H9 (cell line): ENCODE results near the gene STK17B. TPM values are rescaled to one million over a fixed set of nuclear protein-coding genes. Genes with fewer than 3 reads are reported as not detected.

Experiments used
- DNase-seq: peaks from one replicate; pipeline ENCODE4 v3.0.0-alpha.2; 2017
- H2AFZ ChIP-seq: one replicate; pipeline ENCODE4 v1.6.1; 2013; ENCODE audit warnings: mild to moderate bottlenecking, low read length, control low read depth, moderate library complexity
- H2AK5ac ChIP-seq: 2 replicates; pipeline ENCODE4 v1.6.1; 2013; ENCODE audit warnings: low read length, control low read depth, mixed read lengths; ENCODE audit not compliant: insufficient read length
- H2BK120ac ChIP-seq: one replicate; pipeline ENCODE4 v1.6.1; 2013; ENCODE audit warnings: low read depth, mild to moderate bottlenecking, low read length, control low read depth, inconsistent platforms; ENCODE audit not compliant: poor library complexity, severe bottlenecking
- H2BK12ac ChIP-seq: 2 replicates; pipeline ENCODE4 v1.6.1; 2013; ENCODE audit warnings: low read length, control low read depth, mixed read lengths, low read depth; ENCODE audit not compliant: insufficient read length
- H2BK15ac ChIP-seq: 2 replicates; pipeline ENCODE4 v1.6.1; 2013; ENCODE audit warnings: low read depth, low read length, control low read depth
- H2BK20ac ChIP-seq: one replicate; pipeline ENCODE4 v1.6.1; 2013; ENCODE audit warnings: low read depth, mild to moderate bottlenecking, low read length, control low read depth, inconsistent platforms; ENCODE audit not compliant: poor library complexity, severe bottlenecking
- H2BK5ac ChIP-seq: 2 replicates; pipeline ENCODE4 v1.6.1; 2013; ENCODE audit warnings: low read length, control low read depth, mixed read lengths; ENCODE audit not compliant: insufficient read length
- H3K14ac ChIP-seq: 2 replicates; pipeline ENCODE4 v1.6.1; 2013; ENCODE audit warnings: low read length, control low read depth; ENCODE audit not compliant: insufficient read depth
- H3K18ac ChIP-seq: 2 replicates; pipeline ENCODE4 v1.6.1; 2013; ENCODE audit warnings: low read depth, mild to moderate bottlenecking, mixed read lengths, low read length, control low read depth; ENCODE audit not compliant: insufficient read length
- H3K23ac ChIP-seq: 2 replicates; pipeline ENCODE4 v1.6.1; 2013; ENCODE audit warnings: low read length, control low read depth, mixed read lengths, low read depth; ENCODE audit not compliant: insufficient read length
- H3K23me2 ChIP-seq: 2 replicates; pipeline ENCODE4 v1.6.1; 2013; ENCODE audit warnings: low read depth, mild to moderate bottlenecking, mixed read lengths, low read length, control low read depth; ENCODE audit not compliant: insufficient read length, poor library complexity, severe bottlenecking
- H3K27ac ChIP-seq: 2 replicates; pipeline ENCODE4 v1.5.1; 2013; ENCODE audit warnings: low read length, control low read depth, mixed read lengths, low read depth; ENCODE audit not compliant: insufficient read length
- H3K27me3 ChIP-seq: 2 replicates; pipeline ENCODE4 v1.6.1; 2013; ENCODE audit warnings: low read length, control low read depth, inconsistent platforms; ENCODE audit not compliant: insufficient read depth
- H3K4ac ChIP-seq: 2 replicates; pipeline ENCODE4 v1.6.1; 2013; ENCODE audit warnings: low read depth, mild to moderate bottlenecking, control low read depth, inconsistent platforms, low read length, moderate library complexity
- H3K4me1 ChIP-seq: 2 replicates; pipeline ENCODE4 v1.6.1; 2013; ENCODE audit warnings: low read length, control low read depth, inconsistent platforms; ENCODE audit not compliant: insufficient read depth
- H3K4me2 ChIP-seq: 2 replicates; pipeline ENCODE4 v1.6.1; 2013; ENCODE audit warnings: low read length, control low read depth, mixed read lengths; ENCODE audit not compliant: insufficient read length, insufficient read depth
- H3K56ac ChIP-seq: 2 replicates; pipeline ENCODE4 v1.6.1; 2013; ENCODE audit warnings: low read depth, mild to moderate bottlenecking, mixed read lengths, low read length, control low read depth; ENCODE audit not compliant: insufficient read length
- H3K79me1 ChIP-seq: 2 replicates; pipeline ENCODE4 v1.6.1; 2013; ENCODE audit warnings: low read depth, mild to moderate bottlenecking, moderate library complexity, low read length, control low read depth, inconsistent platforms; ENCODE audit not compliant: insufficient read depth, poor library complexity, severe bottlenecking
- H3K79me2 ChIP-seq: 2 replicates; pipeline ENCODE4 v1.6.1; 2013; ENCODE audit warnings: low read length, control low read depth, inconsistent platforms; ENCODE audit not compliant: insufficient read depth
- H3K9ac ChIP-seq: 2 replicates; pipeline ENCODE4 v1.6.1; 2013; ENCODE audit warnings: low read length, control low read depth, mixed read lengths; ENCODE audit not compliant: insufficient read length; ENCODE audit errors: extremely low read depth
- H3K9me3 ChIP-seq: one replicate; pipeline ENCODE4 v1.6.1; 2013; ENCODE audit warnings: low read depth, low read length, inconsistent platforms; ENCODE audit not compliant: control insufficient read depth
- H3T11ph ChIP-seq: one replicate; pipeline ENCODE4 v1.6.1; 2013; ENCODE audit warnings: mild to moderate bottlenecking, low read length, control low read depth, inconsistent platforms
- H4K20me1 ChIP-seq: one replicate; pipeline ENCODE4 v1.6.1; 2013; ENCODE audit not compliant: control insufficient read depth, insufficient read length, insufficient read depth
- H4K5ac ChIP-seq: 2 replicates; pipeline ENCODE4 v1.6.1; 2013; ENCODE audit warnings: low read depth, mild to moderate bottlenecking, mixed read lengths, low read length, control low read depth; ENCODE audit not compliant: insufficient read length
- H4K8ac ChIP-seq: replicated peaks from 2 replicates; pipeline ENCODE4 v1.6.1; 2013; ENCODE audit warnings: low read length, control low read depth, mixed read lengths, low read depth; ENCODE audit not compliant: insufficient read length
- H4K91ac ChIP-seq: 2 replicates; pipeline ENCODE4 v1.6.1; 2013; ENCODE audit warnings: low read depth, mild to moderate bottlenecking, moderate library complexity, mixed read lengths, low read length, control low read depth; ENCODE audit not compliant: insufficient read length
- H3K27ac Mint-ChIP-seq, 3 experiments: 2 replicates in 2 of 3; 3 replicates in 1 of 3; pipeline ENCODE4 v1.8.0; 2020 to 2021; ENCODE audit warnings: mixed read lengths in 3 of 3, mild to moderate bottlenecking in 1 of 3, moderate library complexity in 1 of 3
- H3K27me3 Mint-ChIP-seq: 2 replicates; pipeline ENCODE4 v1.8.0; 2021; ENCODE audit warnings: low read depth, mild to moderate bottlenecking, moderate library complexity, mixed read lengths
- H3K36me3 Mint-ChIP-seq, 3 experiments: 2 replicates in 2 of 3; 3 replicates in 1 of 3; pipeline ENCODE4 v1.8.0; 2020 to 2021; ENCODE audit warnings: low read depth in 3 of 3, mixed read lengths in 3 of 3; ENCODE audit not compliant: insufficient read depth in 1 of 3
- H3K4me1 Mint-ChIP-seq, 2 experiments: 2 replicates each; pipeline ENCODE4 v1.8.0; 2020; ENCODE audit warnings: mixed read lengths in 2 of 2
- H3K4me3 Mint-ChIP-seq, 2 experiments: 2 replicates in 1 of 2; 3 replicates in 1 of 2; pipeline ENCODE4 v1.8.0; 2020 to 2021; ENCODE audit warnings: mild to moderate bottlenecking in 2 of 2, mixed read lengths in 2 of 2, moderate library complexity in 1 of 2
- H3K9me3 Mint-ChIP-seq, 2 experiments: 2 replicates in 1 of 2; 3 replicates in 1 of 2; pipeline ENCODE4 v1.8.0; 2020; ENCODE audit warnings: mild to moderate bottlenecking in 2 of 2, mixed read lengths in 2 of 2, moderate library complexity in 1 of 2
- CTCF ChIP-seq: fragments of 200-600 bp; sonication (generic); conservative IDR thresholded peaks from 3 replicates; pipeline ENCODE4 v1.8.0; 2021; ENCODE audit warnings: antibody characterized with exemption, mild to moderate bottlenecking
- WGBS: extraction: QIAGEN DNeasy Blood & Tissue Kit; methylation state at CpG from one replicate; pipeline ENCODE4 v1.1.7; 2013; ENCODE audit warnings: missing lambda C conversion rate, low lambda C conversion rate, mixed read lengths; ENCODE audit not compliant: insufficient read length; ENCODE audit errors: extremely low coverage; 5-methylcytosine and 5-hydroxymethylcytosine counted together
- total RNA-seq: library from RNA; stranded (reverse); gene quantifications from 2 replicates; pipeline ENCODE4 v1.2.1, GENCODE V29; 2021

STK17B gene
- total RNA-seq, 1 experiment from 2014 or later: 6.1 TPM

- H3K79me2 ChIP-seq: no peaks in the 10 kb centered on the region
- no peak overlapping the region for H3K56ac ChIP-seq
- Mint-ChIP-seq H3K27me3 (no peaks in the 10 kb centered on the region), H3K9me3 (peaks cover 17 to 18% of the 10 kb centered on the region in 2 experiments), H3K4me3 (no peak overlapping the region), H3K27ac (peak overlapping the region; percentile 13 to 47 (median 41)), H3K4me1 (peaks cover 12% of the 10 kb centered on the region in 2 experiments), H3K36me3 (peaks cover 4 to 18% (median 13%) of the 10 kb centered on the region in 3 experiments; a peak in 6 of 7 replicates)
- H4K5ac ChIP-seq: no peak overlapping the region
- H3K9ac ChIP-seq: no peak overlapping the region
- no peaks in the 10 kb centered on the region for H3K79me1 ChIP-seq
- peaks cover 8% of the 10 kb centered on the region for H3K9me3 ChIP-seq
- WGBS: no CpG with 5 or more reads among the region's 6 CpGs
- H3K4ac ChIP-seq: no peak overlapping the region
- H4K8ac ChIP-seq: no peak overlapping the region
- no peaks in the 10 kb centered on the region for H3K4me1 ChIP-seq
- no peaks in the 10 kb centered on the region for H3K23me2 ChIP-seq
- no peak overlapping the region for H2BK12ac ChIP-seq
- H2BK5ac ChIP-seq: no peak overlapping the region
- H3K4me2 ChIP-seq: no peak overlapping the region
- DNase-seq: no peak
- H3K27me3 ChIP-seq: no peaks in the 10 kb centered on the region
- no peak overlapping the region for H3K14ac ChIP-seq
- no peak for TF ChIP-seq CTCF
- H2AK5ac ChIP-seq: no peak overlapping the region
- H2BK120ac ChIP-seq: no peak overlapping the region
- no peak overlapping the region for H3K23ac ChIP-seq
- H2AFZ ChIP-seq: no peak overlapping the region
- no peaks in the 10 kb centered on the region for H4K20me1 ChIP-seq
- H2BK20ac ChIP-seq: no peak overlapping the region
- no peak overlapping the region for H2BK15ac ChIP-seq
- H4K91ac ChIP-seq: no peak overlapping the region
- H3K18ac ChIP-seq: no peak overlapping the region
- no peak overlapping the region for H3K27ac ChIP-seq
- no peak overlapping the region for H3T11ph ChIP-seq
Measured at GRCh38 chr2:196123679-196124373, 47.6 kb downstream of the STK17B start.
